ENCODE measurements around the gene ATG4D.

GRCh38 chr19:10562609-10563008, 18.9 kb downstream of the ATG4D start:
- TF ChIP-seq CTCF (IDR thresholded peaks at IDR 0.05; ENCODE audit: low read depth, low read length, poor library complexity, severe bottlenecking), result no peak
- TF ChIP-seq EZH2phosphoT487 (IDR thresholded peaks at IDR 0.05; ENCODE audit: borderline replicate concordance, low read length), result no peak

Data from DOHH2 (cell line).